PC-9 (cell line): Measurements from ENCODE around the gene ATP8A1. TPM values are rescaled to one million over a fixed set of nuclear protein-coding genes. Genes with fewer than 3 reads are reported as not detected.

ENCODE experiments used
- BruUV-seq: library from RNA; stranded (reverse); fragments of 400-500 nt; replicated peaks from 2 replicates; lab custom pipeline; 2021; lab: Mats Ljungman, UMichigan
- CTCF ChIA-PET: fragments of 300-600 bp; sonication (Branson Sonifier 250); formaldehyde crosslinking; loops from one replicate; lab custom pipeline; 2022; ENCODE audit warnings: antibody characterized with exemption; lab: Charles Lee
- POLR2A ChIA-PET: fragments of 300-600 bp; sonication (Branson Sonifier 250); formaldehyde crosslinking; loops from one replicate; lab custom pipeline; 2022; ENCODE audit warnings: antibody characterized with exemption; ENCODE audit not compliant: unreplicated experiment; lab: Charles Lee
- DNase-seq, 2 experiments: peaks; one replicate each; pipeline versions ENCODE4 v3.0.0 to v3.0.0-alpha.2; 2015 to 2022; ENCODE audit warnings: mixed read lengths in 1 of 2
- H2AFZ ChIP-seq: fragments of 200-600 bp; sonication (generic); 2 replicates; pipeline ENCODE4 v1.8.1; 2017; ENCODE audit warnings: antibody characterized with exemption
- H3F3A ChIP-seq: fragments of 200-600 bp; sonication (generic); 2 replicates; pipeline ENCODE4 v1.8.1; 2017; ENCODE audit warnings: antibody characterized with exemption, mild to moderate bottlenecking, low read depth; ENCODE audit not compliant: insufficient read depth
- H3K27ac ChIP-seq: fragments of 200-600 bp; sonication (generic); 2 replicates; pipeline ENCODE4 v1.6.1; 2016; ENCODE audit warnings: mixed run types
- H3K27me3 ChIP-seq: fragments of 200-600 bp; sonication (generic); 2 replicates; pipeline ENCODE4 v1.6.1; 2016; ENCODE audit warnings: low read depth, mixed run types; ENCODE audit not compliant: insufficient read depth
- H3K36me3 ChIP-seq: fragments of 200-600 bp; sonication (generic); 2 replicates; pipeline ENCODE4 v1.6.1; 2016; ENCODE audit warnings: low read depth, mixed run types
- H3K4me1 ChIP-seq: fragments of 200-600 bp; sonication (generic); replicated peaks from 2 replicates; pipeline ENCODE4 v1.6.1; 2016; ENCODE audit warnings: mixed run types; ENCODE audit not compliant: insufficient read depth
- H3K4me2 ChIP-seq: fragments of 200-600 bp; sonication (generic); 2 replicates; pipeline ENCODE4 v1.6.1; 2017; ENCODE audit warnings: mixed run types
- H3K4me3 ChIP-seq: fragments of 200-600 bp; sonication (generic); 2 replicates; pipeline ENCODE4 v1.6.1; 2016; ENCODE audit warnings: mixed run types
- H3K79me2 ChIP-seq: fragments of 200-600 bp; sonication (generic); 2 replicates; pipeline ENCODE4 v1.6.1; 2017; ENCODE audit warnings: low read depth, mixed run types
- H3K9me2 ChIP-seq: fragments of 200-600 bp; sonication (generic); 2 replicates; pipeline ENCODE4 v1.8.1; 2017; ENCODE audit warnings: mild to moderate bottlenecking; ENCODE audit not compliant: insufficient read depth
- H3K9me3 ChIP-seq: fragments of 200-600 bp; sonication (generic); 2 replicates; pipeline ENCODE4 v1.8.1; 2016; ENCODE audit warnings: low read depth; ENCODE audit not compliant: insufficient read depth
- H4K20me1 ChIP-seq: fragments of 200-600 bp; sonication (generic); 2 replicates; pipeline ENCODE4 v1.8.1; 2017; ENCODE audit not compliant: insufficient read depth
- EZH2 ChIP-seq: fragments of 200-600 bp; sonication (generic); IDR thresholded peaks from 2 replicates; pipeline ENCODE4 v1.8.0; 2017; ENCODE audit warnings: antibody characterized with exemption, low read depth
- intact Hi-C: fragments of 100-400 bp; cut with micrococcal nuclease; formaldehyde crosslinking; loops from one replicate; pipeline ENCODE4 v1.10.0; 2022; ENCODE audit not compliant: unreplicated experiment
- total RNA-seq: library from RNA; stranded (reverse); gene quantifications from 2 replicates; pipeline ENCODE4 v1.2.3, GENCODE V29; 2021
- TF ChIP-seq, protein P1 (sequence below): fragments of 200-600 bp; sonication (generic); conservative IDR thresholded peaks from 2 replicates; pipeline ENCODE4 v1.6.1; 2017; ENCODE audit warnings: mixed run types, antibody characterized with exemption, mild to moderate bottlenecking, moderate library complexity

The ATP8A1 gene
- total RNA-seq, 1 experiment from 2014 or later = not detected

DNA sequence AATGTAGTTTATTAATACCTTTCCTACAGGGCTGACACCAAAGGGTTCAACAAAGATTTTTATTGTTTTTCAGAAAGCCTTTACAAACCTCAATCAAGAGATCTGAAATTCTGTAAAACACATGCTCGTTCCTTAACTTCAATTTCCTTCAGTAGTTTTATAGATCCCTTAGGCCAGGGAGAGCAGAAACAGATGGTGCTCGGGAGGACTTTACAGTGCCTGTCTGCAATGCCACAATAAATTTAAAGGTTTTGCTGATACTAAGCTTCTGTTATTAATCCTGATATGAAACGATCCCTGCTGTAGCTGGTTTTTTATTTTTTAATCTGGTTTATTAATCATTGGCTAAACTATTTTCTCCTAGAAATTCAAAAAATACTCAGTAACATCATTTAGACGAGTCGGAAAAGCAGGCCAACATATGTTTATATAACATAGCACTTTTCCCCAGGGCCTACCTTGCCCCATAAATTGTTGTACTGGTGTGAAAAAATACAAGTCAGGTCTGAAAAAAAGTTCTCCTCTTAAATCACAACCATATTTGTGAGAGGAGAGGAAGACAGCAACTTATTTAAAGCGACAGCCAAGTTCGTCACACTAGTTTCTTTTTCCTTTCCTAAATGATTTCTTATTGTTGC is 219.9 kb downstream of the ATP8A1 start:
- BruUV-seq = no TSS peak
- H3K36me3 ChIP-seq = no peaks in the 10 kb centered on the region
- H3K27ac ChIP-seq = no peak overlapping the region
- H3K9me3 ChIP-seq = no peaks in the 10 kb centered on the region
- no peak for DNase-seq
- H4K20me1 ChIP-seq = no peaks in the 10 kb centered on the region
- ChIA-PET CTCF (no interaction called here), POLR2A (no interaction called here)
- no peaks in the 10 kb centered on the region for H3K9me2 ChIP-seq
- no peaks in the 10 kb centered on the region for H3F3A ChIP-seq
- H3K4me2 ChIP-seq = no peak overlapping the region
- H3K4me3 ChIP-seq = no peak overlapping the region
- H3K27me3 ChIP-seq = peaks cover 45% of the 10 kb centered on the region
- TF ChIP-seq EZH2 = no peak
- TF ChIP-seq, protein P1, sequence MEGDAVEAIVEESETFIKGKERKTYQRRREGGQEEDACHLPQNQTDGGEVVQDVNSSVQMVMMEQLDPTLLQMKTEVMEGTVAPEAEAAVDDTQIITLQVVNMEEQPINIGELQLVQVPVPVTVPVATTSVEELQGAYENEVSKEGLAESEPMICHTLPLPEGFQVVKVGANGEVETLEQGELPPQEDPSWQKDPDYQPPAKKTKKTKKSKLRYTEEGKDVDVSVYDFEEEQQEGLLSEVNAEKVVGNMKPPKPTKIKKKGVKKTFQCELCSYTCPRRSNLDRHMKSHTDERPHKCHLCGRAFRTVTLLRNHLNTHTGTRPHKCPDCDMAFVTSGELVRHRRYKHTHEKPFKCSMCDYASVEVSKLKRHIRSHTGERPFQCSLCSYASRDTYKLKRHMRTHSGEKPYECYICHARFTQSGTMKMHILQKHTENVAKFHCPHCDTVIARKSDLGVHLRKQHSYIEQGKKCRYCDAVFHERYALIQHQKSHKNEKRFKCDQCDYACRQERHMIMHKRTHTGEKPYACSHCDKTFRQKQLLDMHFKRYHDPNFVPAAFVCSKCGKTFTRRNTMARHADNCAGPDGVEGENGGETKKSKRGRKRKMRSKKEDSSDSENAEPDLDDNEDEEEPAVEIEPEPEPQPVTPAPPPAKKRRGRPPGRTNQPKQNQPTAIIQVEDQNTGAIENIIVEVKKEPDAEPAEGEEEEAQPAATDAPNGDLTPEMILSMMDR = no peak
- no peaks in the 10 kb centered on the region for H3K79me2 ChIP-seq
- H2AFZ ChIP-seq = no peak overlapping the region
- intact Hi-C loops = no loop called here
- no peaks in the 10 kb centered on the region for H3K4me1 ChIP-seq

DNA sequence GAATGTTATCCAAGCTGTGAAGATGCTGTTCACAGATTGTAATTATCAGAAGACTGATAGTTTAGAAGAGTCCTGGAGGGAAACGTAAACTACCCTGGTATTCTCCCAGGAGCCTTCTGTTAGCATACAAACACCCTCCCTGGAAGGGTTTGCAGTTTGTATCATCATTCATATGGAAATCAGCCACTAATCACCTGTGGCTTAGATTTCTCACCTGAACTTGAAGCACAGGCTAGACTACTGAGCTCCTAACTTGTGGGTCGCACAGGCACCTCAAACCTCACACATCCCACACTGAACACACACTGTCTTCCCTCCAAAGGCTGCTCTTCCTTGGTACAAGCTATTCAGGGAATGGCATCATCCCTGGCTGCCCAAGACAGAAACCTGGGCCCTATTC is 228.9 kb downstream of the ATP8A1 start:
- no peak for DNase-seq
- H3F3A ChIP-seq = no peaks in the 10 kb centered on the region
- H3K4me2 ChIP-seq = no peak overlapping the region
- H3K9me3 ChIP-seq = no peaks in the 10 kb centered on the region
- H3K36me3 ChIP-seq = no peaks in the 10 kb centered on the region
- no peaks in the 10 kb centered on the region for H3K9me2 ChIP-seq
- H2AFZ ChIP-seq = no peak overlapping the region
- H3K4me3 ChIP-seq = no peak overlapping the region
- no peak for TF ChIP-seq EZH2
- TF ChIP-seq, protein P1 = no peak
- no peaks in the 10 kb centered on the region for H4K20me1 ChIP-seq
- H3K4me1 ChIP-seq = no peaks in the 10 kb centered on the region
- CTCF ChIA-PET = no interaction called here
- intact Hi-C loops = no loop called here
- H3K27ac ChIP-seq = no peak overlapping the region
- peaks cover 23% of the 10 kb centered on the region for H3K27me3 ChIP-seq
- BruUV-seq = no TSS peak
- POLR2A ChIA-PET = no interaction called here
- no peaks in the 10 kb centered on the region for H3K79me2 ChIP-seq

DNA sequence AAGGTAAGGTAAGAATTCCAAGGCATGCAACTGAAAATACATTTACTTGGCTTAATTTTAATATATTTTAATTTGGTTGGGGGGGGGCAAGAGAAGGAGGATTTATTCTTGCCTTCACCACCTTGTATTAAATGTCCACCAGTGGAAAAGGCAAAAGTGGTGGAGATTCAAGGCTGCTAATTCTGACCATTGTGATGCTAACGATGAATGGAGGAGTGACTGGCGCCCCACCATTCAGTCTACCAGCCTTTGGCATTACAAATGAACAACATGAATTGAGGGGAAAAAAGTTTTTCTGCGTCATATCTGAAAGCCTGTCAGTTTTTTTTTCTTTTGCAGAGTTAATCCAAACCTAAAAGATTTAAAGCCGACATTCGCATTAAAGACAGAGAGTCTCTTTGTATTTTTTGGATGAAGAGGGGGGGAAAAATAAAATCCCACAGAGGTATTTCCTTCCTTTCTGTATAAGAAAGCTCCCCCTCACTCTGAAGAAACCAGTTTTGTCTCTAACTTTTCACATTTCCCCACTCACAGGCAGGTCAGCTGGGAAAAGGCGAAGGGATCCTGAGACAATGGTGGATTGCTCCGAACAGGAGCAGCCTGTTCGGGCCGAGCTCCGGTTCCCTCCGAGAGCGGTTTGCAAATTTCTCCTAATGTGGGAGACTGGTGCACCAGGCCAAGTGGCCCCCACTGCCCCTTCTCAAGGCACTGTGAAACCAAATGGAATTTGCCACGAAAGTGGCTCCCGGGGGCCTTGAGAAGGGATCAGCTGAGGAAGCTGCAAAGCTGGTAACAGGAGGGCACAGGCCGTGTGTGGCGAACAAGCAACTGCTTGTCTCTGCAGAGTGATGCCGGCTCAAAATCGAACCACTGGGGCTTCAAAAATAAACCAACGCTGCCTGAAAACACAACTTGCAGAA is 231.5 kb downstream of the ATP8A1 start:
- no peak overlapping the region for H3K27ac ChIP-seq
- CTCF ChIA-PET = no interaction called here
- no peaks in the 10 kb centered on the region for H4K20me1 ChIP-seq
- peaks cover 34% of the 10 kb centered on the region for H3K27me3 ChIP-seq
- H3K4me3 ChIP-seq = no peak overlapping the region
- H3K4me2 ChIP-seq = no peak overlapping the region
- TF ChIP-seq, protein P1 = no peak
- TF ChIP-seq EZH2 = no peak
- POLR2A ChIA-PET = interaction anchor here (0.7 kb wide), 1 partner anchor 723 kb away, joined by 3 read pairs; no protein-coding TSS in a partner anchor
- no peak overlapping the region for H2AFZ ChIP-seq
- intact Hi-C loops = no loop called here
- no peak for DNase-seq
- H3F3A ChIP-seq = no peaks in the 10 kb centered on the region
- H3K9me2 ChIP-seq = no peaks in the 10 kb centered on the region
- no peaks in the 10 kb centered on the region for H3K36me3 ChIP-seq
- H3K9me3 ChIP-seq = no peaks in the 10 kb centered on the region
- no peaks in the 10 kb centered on the region for H3K4me1 ChIP-seq
- BruUV-seq = no TSS peak
- no peaks in the 10 kb centered on the region for H3K79me2 ChIP-seq
